AG09309 (cell line): Measurements from ENCODE around the gene CPZ.
"Not testable (repeated sequence)": the region's sequence is repeated elsewhere in the genome, so short reads cannot be mapped to it uniquely, and the experiment has no call there.

Experiments used
- DNase-seq: peaks from one replicate; pipeline ENCODE4 v3.0.0-alpha.2; 2010; ENCODE audit warnings: low read depth
- H3K4me3 ChIP-seq: 2 replicates; pipeline ENCODE4 v1.5.1; 2011; ENCODE audit warnings: mild to moderate bottlenecking, low read depth, low read length, moderate library complexity; ENCODE audit not compliant: control insufficient read depth
- TF ChIP-seq, protein P1 (sequence below): IDR thresholded peaks from 2 replicates; pipeline ENCODE4 v1.5.1; 2011; ENCODE audit warnings: mild to moderate bottlenecking, low read depth, low read length, inconsistent platforms; ENCODE audit not compliant: insufficient read depth, control insufficient read depth; ENCODE audit errors: missing control alignments

The CPZ gene

GRCh38 chr4:8574796-8575370 lies 17.7 kb upstream of the CPZ start:
- TF ChIP-seq, protein P1, sequence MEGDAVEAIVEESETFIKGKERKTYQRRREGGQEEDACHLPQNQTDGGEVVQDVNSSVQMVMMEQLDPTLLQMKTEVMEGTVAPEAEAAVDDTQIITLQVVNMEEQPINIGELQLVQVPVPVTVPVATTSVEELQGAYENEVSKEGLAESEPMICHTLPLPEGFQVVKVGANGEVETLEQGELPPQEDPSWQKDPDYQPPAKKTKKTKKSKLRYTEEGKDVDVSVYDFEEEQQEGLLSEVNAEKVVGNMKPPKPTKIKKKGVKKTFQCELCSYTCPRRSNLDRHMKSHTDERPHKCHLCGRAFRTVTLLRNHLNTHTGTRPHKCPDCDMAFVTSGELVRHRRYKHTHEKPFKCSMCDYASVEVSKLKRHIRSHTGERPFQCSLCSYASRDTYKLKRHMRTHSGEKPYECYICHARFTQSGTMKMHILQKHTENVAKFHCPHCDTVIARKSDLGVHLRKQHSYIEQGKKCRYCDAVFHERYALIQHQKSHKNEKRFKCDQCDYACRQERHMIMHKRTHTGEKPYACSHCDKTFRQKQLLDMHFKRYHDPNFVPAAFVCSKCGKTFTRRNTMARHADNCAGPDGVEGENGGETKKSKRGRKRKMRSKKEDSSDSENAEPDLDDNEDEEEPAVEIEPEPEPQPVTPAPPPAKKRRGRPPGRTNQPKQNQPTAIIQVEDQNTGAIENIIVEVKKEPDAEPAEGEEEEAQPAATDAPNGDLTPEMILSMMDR = no peak
- DNase-seq = no peak
- H3K4me3 ChIP-seq = no peak overlapping the region

DNA sequence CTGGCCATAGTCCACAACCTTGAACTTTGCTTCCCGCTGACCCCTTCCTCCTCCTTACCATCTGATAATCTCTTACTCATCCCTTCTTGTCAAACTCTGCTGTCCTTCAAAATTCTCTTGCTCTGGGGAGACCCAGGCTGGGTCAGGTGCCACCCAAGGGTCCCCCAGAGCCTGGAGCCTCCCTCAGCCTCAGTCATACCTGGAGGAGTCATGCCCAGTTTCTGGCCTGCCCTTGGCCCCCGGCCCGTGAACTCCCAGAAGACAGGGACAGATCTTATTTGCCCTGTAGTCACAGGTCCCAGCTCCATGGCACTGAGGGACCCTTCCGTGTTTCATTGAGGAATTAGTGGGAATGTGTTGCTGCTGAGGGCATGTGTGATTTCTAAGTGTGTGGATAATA lies 17.1 kb upstream of the CPZ start:
- TF ChIP-seq, protein P1 = no peak
- no peak overlapping the region for H3K4me3 ChIP-seq

GRCh38 chr4:8576591-8576990 lies 16.0 kb upstream of the CPZ start:
- not testable (repeated sequence) for DNase-seq, H3K4me3 ChIP-seq

More for the DNA sequence above, 17.1 kb upstream of the CPZ start:
- no peak for DNase-seq

DNA sequence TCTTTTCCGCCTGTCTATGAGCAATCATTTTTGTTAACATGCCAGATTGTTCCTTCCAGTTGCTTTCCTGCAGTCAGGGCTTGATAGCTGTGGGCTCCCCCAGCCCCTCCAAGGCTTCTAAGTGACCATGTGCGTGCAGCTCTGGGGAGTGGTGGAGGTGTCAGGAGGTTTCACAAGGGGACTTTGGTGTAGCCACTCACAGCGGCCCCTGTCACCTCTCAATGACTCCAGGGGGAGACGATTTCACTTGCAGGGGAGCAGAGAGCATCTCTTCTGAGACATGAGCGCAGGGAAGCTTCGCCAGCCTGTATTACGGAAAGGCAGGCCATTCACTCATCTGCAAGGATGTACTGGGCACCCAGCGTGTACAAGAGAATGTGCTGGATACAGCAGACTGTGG lies 15.5 kb upstream of the CPZ start:
- TF ChIP-seq, protein P1 = no peak
- H3K4me3 ChIP-seq = no peak overlapping the region
- no peak for DNase-seq

DNA sequence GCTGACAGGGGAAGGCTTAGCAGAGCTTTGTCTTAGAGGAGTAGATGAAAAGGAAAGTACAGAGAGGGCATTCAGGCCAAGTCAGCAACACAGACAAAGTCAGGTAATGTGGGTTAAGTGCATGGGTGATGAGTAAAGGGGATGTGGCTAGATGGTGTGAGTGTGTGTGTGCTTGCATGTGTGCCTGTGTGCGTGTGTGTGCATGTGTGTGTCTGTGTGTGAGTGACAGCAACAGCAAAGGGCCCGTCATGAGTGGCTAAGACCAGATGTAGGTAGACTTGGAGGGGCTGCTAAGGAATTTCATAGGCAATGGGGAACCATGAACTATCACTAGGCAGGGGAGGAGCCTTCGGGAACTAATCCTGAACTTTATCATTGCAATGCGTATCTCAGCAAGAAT lies 14.6 kb upstream of the CPZ start:
- TF ChIP-seq, protein P1 = no peak
- no peak overlapping the region for H3K4me3 ChIP-seq
- DNase-seq = no peak

DNA sequence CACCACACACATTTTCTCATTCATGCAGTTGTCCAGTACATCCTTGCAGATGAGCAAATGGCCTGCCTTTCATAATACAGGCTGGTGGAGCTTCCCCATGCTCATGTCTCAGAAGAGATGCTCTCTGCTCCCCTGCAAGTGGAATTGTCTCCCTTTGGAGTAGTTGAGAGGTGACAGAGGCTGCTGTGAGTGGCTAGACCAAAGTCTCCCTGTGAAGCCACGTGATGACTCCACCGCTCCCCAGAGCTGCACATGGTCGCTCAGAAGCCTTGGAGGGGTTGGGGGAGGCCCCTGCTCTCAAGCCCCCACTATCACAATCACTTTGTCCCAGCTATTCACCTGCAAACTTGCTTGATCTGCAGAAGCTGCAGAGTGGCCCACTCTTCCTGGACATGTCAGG lies 13.8 kb upstream of the CPZ start:
- H3K4me3 ChIP-seq = no peak overlapping the region
- no peak for DNase-seq
- TF ChIP-seq, protein P1 = no peak

- TF ChIP-seq, protein P1 = no peak
- DNase-seq = no peak
- H3K4me3 ChIP-seq = no peak overlapping the region
Measured at GRCh38 chr4:8579526-8580320, 12.8 kb upstream of the CPZ start.
